B cell (primary cell): Measurements from ENCODE around the gene CAMK2B.

Source experiments
- EZH2 ChIP-seq: IDR thresholded peaks from 2 replicates; pipeline ENCODE4 v1.6.1; 2012; ENCODE audit warnings: borderline replicate concordance, low read depth, mild to moderate bottlenecking, moderate library complexity, low read length; ENCODE audit not compliant: insufficient read depth, poor library complexity, severe bottlenecking
- TF ChIP-seq, protein P1 (sequence below): fragments of 200-600 bp; IDR thresholded peaks from one replicate; pipeline ENCODE4 v1.8.0; 2022; ENCODE audit warnings: antibody characterized with exemption, mild to moderate bottlenecking

DNA sequence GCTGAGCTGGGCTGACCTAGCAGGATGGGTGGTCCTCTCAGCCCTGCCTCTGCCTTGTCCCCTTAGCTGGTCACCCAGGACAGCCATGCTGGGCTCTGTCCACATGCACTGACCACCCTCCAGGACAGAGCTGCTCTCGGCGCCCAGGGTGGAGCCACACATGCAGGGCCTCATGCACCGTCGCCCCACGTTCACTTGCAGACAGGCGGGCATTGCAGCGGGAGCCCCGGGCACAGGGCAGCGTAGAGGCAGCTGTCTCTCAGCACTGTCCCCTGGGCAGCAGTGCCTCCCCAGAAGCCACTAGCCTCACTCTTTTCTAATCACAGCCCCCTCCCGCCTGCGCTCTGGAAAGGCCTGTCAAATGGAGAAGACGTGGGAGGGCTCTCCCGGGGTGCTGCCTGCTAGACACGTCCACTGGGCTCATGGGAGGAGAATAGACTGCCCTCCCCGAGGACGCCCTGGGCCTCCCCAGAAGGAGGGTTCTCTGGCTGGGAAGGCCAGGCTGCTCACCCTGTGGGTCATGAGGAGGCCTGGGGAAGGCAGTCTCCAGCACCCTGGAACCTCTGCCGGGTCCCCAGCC, 87.2 kb downstream of the CAMK2B start:
- TF ChIP-seq, protein P1, sequence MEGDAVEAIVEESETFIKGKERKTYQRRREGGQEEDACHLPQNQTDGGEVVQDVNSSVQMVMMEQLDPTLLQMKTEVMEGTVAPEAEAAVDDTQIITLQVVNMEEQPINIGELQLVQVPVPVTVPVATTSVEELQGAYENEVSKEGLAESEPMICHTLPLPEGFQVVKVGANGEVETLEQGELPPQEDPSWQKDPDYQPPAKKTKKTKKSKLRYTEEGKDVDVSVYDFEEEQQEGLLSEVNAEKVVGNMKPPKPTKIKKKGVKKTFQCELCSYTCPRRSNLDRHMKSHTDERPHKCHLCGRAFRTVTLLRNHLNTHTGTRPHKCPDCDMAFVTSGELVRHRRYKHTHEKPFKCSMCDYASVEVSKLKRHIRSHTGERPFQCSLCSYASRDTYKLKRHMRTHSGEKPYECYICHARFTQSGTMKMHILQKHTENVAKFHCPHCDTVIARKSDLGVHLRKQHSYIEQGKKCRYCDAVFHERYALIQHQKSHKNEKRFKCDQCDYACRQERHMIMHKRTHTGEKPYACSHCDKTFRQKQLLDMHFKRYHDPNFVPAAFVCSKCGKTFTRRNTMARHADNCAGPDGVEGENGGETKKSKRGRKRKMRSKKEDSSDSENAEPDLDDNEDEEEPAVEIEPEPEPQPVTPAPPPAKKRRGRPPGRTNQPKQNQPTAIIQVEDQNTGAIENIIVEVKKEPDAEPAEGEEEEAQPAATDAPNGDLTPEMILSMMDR = no peak
- TF ChIP-seq EZH2 = no peak
